ENCODE data around the gene ITPA. TPM values are rescaled to one million over a fixed set of nuclear protein-coding genes. Genes with fewer than 3 reads are reported as not detected.

The ITPA gene
- total and polyA plus RNA-seq, 5 donors from 2014 or later = 51.1 to 97.1 (median 82.1) TPM

- ATAC-seq (ENCODE audit: low read depth in 2 of 2) (no peak), DNase-seq (no peak)
- no peaks in the 10 kb centered on the region for H3K27me3 ChIP-seq (ENCODE audit: control insufficient read depth, insufficient read depth, low read length)
- H3K9me3 Mint-ChIP-seq = no peaks in the 10 kb centered on the region
- H3K27ac Mint-ChIP-seq = peak overlapping the region in 1 of 3 donors; percentile 67
- no peak overlapping the region for H3K27ac ChIP-seq (ENCODE audit: insufficient read depth, low read length, poor library complexity, severe bottlenecking)
- no peaks in the 10 kb centered on the region for H3K4me1 ChIP-seq (ENCODE audit: control insufficient read depth, insufficient read depth, low read length, poor library complexity, severe bottlenecking)
- H3K27me3 Mint-ChIP-seq = no peaks in the 10 kb centered on the region
- H3K9me3 ChIP-seq (ENCODE audit: control insufficient read depth in 2 of 2, low read length in 2 of 2) = no peaks in the 10 kb centered on the region
- no peak overlapping the region for H3K4me3 ChIP-seq (ENCODE audit: low read depth, low read length)
- H3K4me3 Mint-ChIP-seq = no peak overlapping the region
- peaks cover 31% of the 10 kb centered on the region for H3K36me3 Mint-ChIP-seq
- H3K4me1 Mint-ChIP-seq = no peaks in the 10 kb centered on the region
- H3K36me3 ChIP-seq (ENCODE audit: control insufficient read depth, insufficient read depth, low read length) = peaks cover 7% of the 10 kb centered on the region
Measured at GRCh38 chr20:3273371-3273770, 64.1 kb downstream of the ITPA start.

Other genes with a start within 250 kb of the ITPA start
- 1.9 TPM for gene GNRH2, start 165.9 kb upstream of the ITPA start, total RNA-seq
- gene GNRH2, start 165.9 kb upstream of the ITPA start, polyA plus RNA-seq = not detected
- 17.6 TPM for gene MRPS26, start 163.4 kb upstream of the ITPA start, total RNA-seq
- gene MRPS26, start 163.4 kb upstream of the ITPA start, polyA plus RNA-seq = 10 to 100 TPM; 69.6 to 78.8 (median 72.7) TPM
- not detected for gene OXT, start 137.9 kb upstream of the ITPA start, total RNA-seq
- gene OXT, start 137.9 kb upstream of the ITPA start, polyA plus RNA-seq = under 1 TPM in 3 of 4 donors, not detected in 1; 0.50 to 0.83 (median 0.61) TPM
- 1.4 TPM for gene AVP, start 124.8 kb upstream of the ITPA start, total RNA-seq
- gene AVP, start 124.8 kb upstream of the ITPA start, polyA plus RNA-seq = not detected
- 35.0 TPM for gene FASTKD5, start 49.6 kb upstream of the ITPA start, total RNA-seq
- 10 to 100 TPM; 17.4 to 31.1 (median 25.8) TPM for gene FASTKD5, start 49.6 kb upstream of the ITPA start, polyA plus RNA-seq
- 9.3 TPM for gene UBOX5, start 49.6 kb upstream of the ITPA start, total RNA-seq
- 1 to 10 TPM; 5.3 to 7.7 (median 6.8) TPM for gene UBOX5, start 49.6 kb upstream of the ITPA start, polyA plus RNA-seq
- 24.2 TPM for gene LZTS3, start 35.9 kb upstream of the ITPA start, total RNA-seq
- 1 to 10 TPM; 1.0 to 2.3 (median 1.1) TPM for gene LZTS3, start 35.9 kb upstream of the ITPA start, polyA plus RNA-seq
- gene DDRGK1, start 4.8 kb upstream of the ITPA start, total RNA-seq = 39.2 TPM
- 10 to 100 TPM; 44.7 to 53.8 (median 49.5) TPM for gene DDRGK1, start 4.8 kb upstream of the ITPA start, polyA plus RNA-seq
- 0.52 TPM for gene SLC4A11, start 29.7 kb downstream of the ITPA start, total RNA-seq
- gene SLC4A11, start 29.7 kb downstream of the ITPA start, polyA plus RNA-seq = under 1 TPM in 1 of 4 donors, not detected in 3; 0.51 TPM
- gene DNAAF9, start 198.2 kb downstream of the ITPA start, total RNA-seq = 11.7 TPM
- gene DNAAF9, start 198.2 kb downstream of the ITPA start, polyA plus RNA-seq = 1 to 10 TPM in 3 of 4 donors, under 1 TPM in 1; 0.73 to 1.9 (median 1.6) TPM